Posterior cingulate gyrus (tissue), 11 donors: ENCODE measurements around the gene LONP1.

Experiments used
- DNase-seq, 10 donors: peaks; one replicate each; pipeline versions ENCODE4 v3.0.0 to v3.0.0-alpha.2; 2020 to 2021; ENCODE audit warnings: mixed read lengths in 3 of 10
- intact Hi-C: fragments of 100-400 bp; cut with DNase I; formaldehyde crosslinking; loops from one replicate; pipeline ENCODE4 v1.15.1; 2023

LONP1 gene

DNA sequence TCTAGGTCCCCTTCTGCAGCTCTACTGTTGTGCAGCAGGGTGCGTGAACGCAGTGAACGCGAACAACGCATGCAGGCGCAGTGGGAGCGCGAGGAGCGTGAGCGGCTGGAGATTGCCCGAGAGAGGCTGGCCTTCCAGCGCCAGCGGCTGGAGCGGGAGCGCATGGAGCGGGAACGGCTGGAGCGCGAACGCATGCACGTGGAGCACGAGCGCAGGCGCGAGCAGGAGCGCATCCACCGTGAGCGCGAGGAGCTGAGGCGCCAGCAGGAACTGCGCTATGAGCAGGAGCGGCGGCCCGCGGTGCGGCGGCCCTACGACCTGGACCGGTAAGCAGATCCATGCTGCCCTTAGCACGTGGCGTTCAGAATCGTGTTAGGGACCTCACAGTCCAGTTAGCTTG, 58.5 kb downstream of the LONP1 start:
- no peak for DNase-seq
- intact Hi-C loops = no loop called here

DNA sequence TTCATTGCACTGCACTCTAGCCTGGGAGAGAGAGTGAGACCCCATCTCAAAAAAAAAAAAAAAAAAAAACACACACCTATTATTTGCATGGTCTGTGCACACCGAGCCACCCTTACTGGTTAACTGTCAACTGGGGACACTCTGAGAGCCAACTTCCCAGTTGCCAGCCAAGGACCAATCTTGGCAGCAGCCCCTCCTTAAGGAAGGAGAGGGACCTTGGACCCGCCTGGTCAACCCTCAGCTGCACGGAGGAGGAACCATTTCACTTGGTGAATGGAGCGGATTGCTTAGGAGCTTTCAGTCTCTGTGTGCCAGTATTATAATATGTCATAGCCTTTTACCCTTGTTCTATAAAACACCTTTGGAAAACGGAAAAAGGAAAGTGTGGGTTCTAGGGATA, 64.5 kb downstream of the LONP1 start:
- intact Hi-C loops = no loop called here
- DNase-seq = peak in 1 of 10 donors; percentile 65

DNA sequence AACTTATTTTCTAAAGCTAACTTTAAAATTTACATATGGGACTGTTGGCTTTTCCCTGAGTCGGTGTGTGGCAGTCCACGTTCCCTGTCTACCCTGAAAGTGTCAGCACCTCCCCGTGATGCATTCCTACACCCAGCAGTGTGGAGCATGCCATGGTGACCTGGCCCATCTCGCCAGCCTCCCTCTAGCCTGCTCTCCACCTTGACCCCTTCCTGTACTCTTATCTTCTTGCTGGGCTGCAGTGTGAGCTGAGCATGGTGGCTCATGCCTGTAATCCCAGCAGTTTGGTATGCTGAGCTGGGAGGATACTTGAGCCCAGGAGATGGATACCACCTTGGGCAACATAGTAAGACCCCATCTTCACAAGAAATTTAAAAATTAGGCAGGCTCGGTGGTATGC, 65.0 kb downstream of the LONP1 start:
- intact Hi-C loops = no loop called here
- no peak for DNase-seq

- intact Hi-C loops = no loop called here
- DNase-seq = no peak
Observed at GRCh38 chr19:5652261-5652660, 67.7 kb downstream of the LONP1 start.

DNA sequence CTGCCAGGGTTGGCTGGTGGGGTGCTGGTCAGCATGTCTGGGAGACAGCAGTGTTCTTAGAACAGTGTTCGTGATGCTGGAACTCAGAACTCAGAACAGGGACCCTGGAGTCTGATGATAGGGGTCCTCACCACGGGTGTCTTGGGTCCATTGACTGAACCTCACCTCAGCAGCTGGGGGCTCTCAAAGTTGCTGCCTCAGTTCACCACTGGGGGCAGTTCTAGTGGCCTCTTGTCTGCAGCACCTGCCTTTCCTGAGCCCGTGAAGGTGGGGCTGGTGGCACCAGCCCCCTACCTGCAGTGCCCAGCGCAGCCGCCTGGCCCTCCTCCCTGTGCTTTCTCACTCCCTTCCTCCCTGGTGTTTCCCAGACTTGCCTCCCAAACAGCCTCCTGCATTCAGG, 68.6 kb downstream of the LONP1 start:
- DNase-seq = no peak
- intact Hi-C loops = no loop called here

DNA sequence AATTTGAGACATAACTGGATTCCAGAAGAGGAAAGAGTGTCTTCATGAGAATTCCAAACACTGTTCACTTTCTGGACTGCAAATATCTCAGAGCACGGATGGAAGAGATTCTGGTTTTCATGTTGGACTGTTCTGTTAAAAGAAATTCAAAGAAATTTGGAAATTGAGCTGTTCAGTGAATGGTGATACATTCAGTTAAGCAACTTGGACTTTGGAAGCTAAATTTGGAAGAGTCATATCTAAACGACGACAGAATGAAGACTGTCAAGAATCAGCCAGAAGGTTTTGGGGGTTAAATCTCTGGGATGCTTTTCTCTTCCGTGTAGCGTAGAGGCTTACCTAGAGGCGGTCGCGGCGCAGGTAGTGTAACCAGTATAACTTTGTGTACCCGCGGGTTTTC, 71.5 kb downstream of the LONP1 start:
- intact Hi-C loops = no loop called here
- no peak for DNase-seq

DNA sequence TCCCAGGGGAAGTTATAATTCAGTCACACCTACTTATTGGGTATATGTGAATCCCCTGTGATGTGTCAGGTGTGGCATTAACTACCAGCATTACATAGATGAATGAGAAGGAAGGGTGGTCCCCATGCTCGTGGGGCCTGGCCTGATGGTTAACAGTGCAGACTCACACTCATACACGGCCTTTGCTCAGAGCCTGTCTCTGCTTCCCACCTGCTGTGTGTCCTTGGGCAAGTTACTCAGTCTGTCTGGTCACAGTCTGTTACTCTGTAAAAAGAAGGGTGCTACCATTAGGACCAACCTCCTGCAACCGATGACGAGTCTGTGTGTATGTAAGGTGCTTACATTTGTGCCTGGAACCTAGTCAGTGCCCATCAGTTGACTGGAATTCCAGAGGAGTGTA, 73.2 kb downstream of the LONP1 start:
- intact Hi-C loops = no loop called here
- DNase-seq = no peak

GRCh38 chr19:5645409-5645808, 74.5 kb downstream of the LONP1 start:
- DNase-seq = no peak
- intact Hi-C loops = no loop called here

- intact Hi-C loops = no loop called here
- no peak for DNase-seq
Observed at GRCh38 chr19:5644037-5644436, 75.9 kb downstream of the LONP1 start.

DNA sequence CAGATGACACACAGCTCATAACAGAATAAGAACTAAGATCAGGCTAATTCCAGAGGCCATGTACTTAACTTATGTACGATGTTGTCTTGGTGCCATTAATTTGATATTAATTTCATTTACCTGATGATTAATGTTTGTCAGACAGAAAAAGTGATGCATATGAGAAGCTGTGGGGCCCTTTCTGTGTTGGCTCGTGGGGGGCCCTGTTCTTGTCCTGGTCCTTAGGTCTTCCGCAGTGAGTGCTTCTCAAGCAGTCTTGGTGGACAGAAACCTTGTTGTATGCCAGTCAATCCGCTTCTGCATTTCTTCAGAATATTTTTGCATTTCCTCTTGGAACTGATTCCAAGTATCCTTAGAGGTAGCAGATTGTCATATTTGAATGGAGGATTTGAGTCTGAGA, 76.9 kb downstream of the LONP1 start:
- DNase-seq = no peak
- intact Hi-C loops = no loop called here

DNA sequence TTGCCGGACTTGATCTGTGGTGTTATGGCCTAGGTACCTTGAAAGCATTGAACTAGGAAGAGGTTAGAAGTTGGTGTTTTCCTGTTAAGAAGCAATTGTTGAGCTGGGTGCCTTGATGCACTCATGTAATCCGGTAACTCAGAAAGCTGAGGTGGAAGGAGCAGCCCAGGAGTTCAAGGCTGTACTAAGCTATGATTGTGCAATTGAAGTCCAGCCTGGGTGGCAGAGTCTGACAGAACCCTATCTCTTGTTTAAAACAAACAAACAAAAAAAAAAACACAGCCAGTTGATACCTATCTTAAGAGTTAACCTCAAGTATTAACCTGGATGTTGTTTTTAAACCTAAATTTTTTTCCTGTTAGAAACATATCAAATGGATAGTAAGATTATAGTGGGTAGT, 77.7 kb downstream of the LONP1 start:
- no peak for DNase-seq
- intact Hi-C loops = no loop called here
